GM19438 (cell line): ENCODE results near the gene PLD6.
A peak's percentile ranks its signal among the peaks of the same experiment; 100 is the strongest.
"Not testable (repeated sequence)": the region's sequence is repeated elsewhere in the genome, so short reads cannot be mapped to it uniquely, and the experiment has no call there.

Experiments
- ATAC-seq: cut with Tn5 transposase; IDR thresholded peaks from one replicate; pipeline ENCODE4 v1.9.1; 2021; ENCODE audit warnings: low read depth; ENCODE audit not compliant: unreplicated experiment

Gene PLD6, protein sequence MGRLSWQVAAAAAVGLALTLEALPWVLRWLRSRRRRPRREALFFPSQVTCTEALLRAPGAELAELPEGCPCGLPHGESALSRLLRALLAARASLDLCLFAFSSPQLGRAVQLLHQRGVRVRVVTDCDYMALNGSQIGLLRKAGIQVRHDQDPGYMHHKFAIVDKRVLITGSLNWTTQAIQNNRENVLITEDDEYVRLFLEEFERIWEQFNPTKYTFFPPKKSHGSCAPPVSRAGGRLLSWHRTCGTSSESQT

DNA sequence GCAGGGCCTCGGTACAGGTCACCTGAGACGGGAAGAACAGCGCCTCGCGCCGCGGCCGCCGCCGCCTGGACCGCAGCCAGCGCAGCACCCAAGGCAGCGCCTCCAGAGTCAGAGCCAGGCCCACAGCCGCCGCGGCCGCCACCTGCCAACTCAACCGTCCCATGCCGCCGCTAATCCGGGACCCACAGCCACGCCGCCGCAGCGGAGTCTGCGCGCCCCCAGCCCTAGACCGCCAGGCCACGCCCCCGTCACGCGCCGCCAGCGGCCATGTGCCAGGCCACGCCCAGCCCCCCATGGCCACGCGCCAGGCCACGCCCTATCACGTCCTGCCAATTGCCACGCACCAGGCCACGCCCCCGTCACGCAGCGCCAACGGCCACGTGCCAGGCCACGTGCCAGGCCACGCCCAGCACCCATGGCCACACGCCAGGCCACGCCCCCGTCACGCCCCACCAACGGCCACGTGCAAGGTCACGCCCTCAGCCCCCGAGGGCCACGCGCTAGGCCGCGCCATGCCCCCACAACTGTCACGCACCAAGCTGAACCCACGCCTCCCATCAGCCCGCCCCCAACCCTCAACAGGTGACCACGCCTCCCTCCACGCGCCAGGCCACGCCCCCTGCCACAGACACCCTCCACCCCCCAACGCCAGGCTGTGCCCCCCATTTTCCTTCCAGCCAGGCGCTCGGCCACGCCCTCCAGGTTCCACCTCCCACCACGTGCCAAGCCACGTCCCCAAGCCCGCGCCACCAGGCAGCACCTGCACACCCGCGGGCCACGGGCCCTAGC, at the start of gene PLD6:
PLD6 (minus strand) TSS at position 210 of the 789 bp plus-strand sequence; CDS start at position 163, 47 bp downstream.
- peak; percentile 58 for ATAC-seq

DNA sequence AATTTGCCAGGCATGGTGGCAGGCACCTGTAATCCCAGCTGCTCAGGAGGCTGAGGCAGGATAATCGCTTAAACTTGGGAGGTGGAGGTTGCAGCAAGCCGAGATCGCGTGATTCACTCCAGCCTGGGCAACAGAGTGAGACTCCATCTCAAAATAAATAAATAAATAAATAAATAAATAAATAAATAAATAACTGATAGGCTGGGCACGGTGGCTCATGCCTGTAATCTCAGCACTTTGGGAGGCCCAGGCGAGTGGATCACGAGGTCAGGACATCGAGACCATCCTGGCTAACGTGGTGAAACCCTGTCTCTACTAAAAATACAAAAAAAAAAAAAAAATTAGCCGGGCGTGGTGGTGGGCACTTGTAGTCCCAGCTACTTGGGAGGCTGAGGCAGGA, 49.6 kb upstream of the PLD6 start:
- ATAC-seq, result not testable (repeated sequence)

- no peak for ATAC-seq
These were observed 47.9 kb upstream of the PLD6 start for GRCh38 chr17:17254036-17254435.

- no peak for ATAC-seq
These were observed 47.3 kb upstream of the PLD6 start for GRCh38 chr17:17253406-17253805.

DNA sequence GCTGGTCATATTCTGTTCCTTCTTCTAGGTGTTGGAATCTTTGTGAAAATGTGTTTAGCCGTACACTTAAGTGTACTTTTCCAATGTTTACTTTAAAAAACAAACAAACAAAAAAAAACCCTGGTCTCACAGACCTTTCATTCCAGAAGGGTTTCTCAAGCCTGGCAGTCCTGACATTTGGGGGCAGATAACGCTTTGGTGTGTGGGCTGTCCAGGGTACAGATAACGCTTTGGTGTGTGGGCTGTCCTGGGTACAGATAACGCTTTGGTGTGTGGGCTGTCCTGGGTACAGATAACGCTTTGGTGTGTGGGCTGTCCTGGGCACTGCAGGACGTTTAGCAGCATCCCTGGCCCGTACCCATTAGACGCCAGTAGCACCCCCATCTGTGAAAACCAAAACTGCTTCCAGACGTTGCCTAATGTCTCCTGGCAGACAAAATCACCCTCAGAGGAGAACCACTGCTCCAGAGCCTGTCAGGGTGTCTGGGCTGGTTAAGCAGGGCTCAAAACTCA, 46.1 kb upstream of the PLD6 start:
- ATAC-seq, result no peak

DNA sequence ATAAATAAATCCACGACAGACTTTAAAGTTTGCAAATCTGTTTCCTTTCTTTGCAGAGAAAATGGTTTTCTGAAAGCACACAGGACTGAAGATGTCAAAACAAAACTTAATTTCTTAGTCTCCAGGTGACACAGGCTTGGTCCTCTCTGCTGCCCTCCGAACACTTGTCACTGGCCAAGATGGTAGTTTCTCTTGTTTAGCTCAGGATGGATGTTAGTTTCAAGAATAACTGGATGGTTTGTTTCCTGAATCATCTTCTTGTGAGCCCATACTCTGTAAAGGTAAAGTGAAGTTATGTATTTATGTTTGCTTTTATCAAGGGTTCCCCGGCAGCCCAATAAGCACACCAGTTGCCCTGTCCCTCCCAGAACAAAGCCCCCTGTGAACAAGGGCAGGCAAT, 40.7 kb upstream of the PLD6 start:
- no peak for ATAC-seq

DNA sequence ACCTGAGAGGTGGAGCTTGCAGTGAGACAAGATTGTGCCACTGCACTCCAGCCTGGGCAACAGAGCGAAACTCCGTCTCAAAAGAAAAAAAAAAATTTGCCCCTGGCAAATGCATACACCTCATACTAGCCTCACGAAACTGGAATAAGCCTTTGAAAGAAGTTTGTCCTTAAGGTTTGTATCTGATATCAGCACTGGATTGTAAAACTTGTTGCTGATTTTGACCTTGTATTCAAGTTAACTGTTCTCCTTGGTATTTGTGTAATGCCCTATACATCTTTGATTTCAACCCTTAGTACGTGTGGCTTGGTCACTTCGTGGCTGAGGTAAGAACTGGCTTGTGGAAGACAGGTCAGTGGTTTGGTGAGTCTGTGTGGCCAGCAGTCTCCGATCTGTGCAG, 37.0 kb upstream of the PLD6 start:
- ATAC-seq, result no peak

- ATAC-seq, result no peak
These were observed 36.1 kb upstream of the PLD6 start for GRCh38 chr17:17242246-17242645.

- no peak for ATAC-seq
These were observed 35.5 kb upstream of the PLD6 start for GRCh38 chr17:17241656-17242055.

DNA sequence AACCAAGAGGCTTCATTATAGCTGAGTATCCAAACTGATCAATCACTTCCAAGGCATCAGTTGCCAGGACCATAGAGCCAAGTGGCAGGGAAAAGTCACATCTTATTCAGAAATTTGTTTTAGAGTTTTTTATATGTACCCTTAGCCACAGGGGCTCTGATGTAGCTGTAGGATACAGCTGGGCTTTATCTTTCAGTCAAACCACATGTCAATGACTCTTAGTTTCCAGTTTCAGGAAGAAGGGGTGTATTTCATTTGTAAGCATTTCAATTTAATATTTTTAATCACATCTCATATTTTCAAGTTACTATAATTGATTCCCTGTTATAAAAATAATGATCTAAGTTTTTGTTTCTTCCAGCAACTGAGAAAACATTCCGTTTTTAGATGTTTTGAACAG, 33.7 kb upstream of the PLD6 start:
- no peak for ATAC-seq

DNA sequence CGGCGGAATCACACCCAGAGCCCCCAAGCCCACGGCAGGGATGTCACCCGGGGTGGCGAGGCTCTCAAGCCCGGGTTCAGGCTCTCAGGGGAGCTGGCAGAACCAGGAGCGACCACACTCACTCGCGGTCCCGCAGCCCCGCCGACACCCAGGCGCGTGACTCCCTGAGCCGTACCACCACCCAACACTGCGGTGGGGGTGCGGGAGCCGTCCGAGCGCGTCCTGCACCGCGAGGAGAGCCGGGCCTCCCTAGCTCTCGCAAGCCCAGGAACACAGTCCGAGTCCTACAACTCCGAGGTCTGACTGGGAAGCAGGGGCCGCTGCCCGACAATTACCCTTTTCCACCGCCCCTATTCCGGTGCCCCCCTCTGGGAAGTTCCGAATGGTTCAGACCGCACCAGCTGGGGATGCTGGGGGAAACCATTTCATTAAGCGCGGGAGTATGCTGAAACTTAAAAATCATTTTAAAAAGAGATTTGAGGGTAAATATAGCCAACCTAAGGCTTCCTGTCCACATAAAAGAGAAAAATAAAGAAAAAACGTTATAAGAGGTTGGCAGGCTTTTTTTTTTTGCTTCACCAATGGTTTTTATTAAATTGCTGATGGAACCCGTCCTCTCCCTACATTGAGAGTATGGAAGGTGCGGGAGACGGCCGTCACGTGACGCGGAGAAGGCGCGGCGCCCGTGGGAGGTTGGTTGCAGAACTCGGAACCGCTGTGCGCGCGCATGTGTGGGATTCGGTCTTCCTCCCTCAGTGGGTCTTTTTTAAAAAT, 31.1 kb upstream of the PLD6 start, which contains the start of gene FLCN:
FLCN (minus strand) TSS at position 143 of the 774 bp plus-strand sequence. CDS start 9,031 bp downstream, outside the sequence.
- ATAC-seq, result peak; percentile 89

- ATAC-seq, result no peak
These were observed 30.3 kb upstream of the PLD6 start for GRCh38 chr17:17236295-17237025.

DNA sequence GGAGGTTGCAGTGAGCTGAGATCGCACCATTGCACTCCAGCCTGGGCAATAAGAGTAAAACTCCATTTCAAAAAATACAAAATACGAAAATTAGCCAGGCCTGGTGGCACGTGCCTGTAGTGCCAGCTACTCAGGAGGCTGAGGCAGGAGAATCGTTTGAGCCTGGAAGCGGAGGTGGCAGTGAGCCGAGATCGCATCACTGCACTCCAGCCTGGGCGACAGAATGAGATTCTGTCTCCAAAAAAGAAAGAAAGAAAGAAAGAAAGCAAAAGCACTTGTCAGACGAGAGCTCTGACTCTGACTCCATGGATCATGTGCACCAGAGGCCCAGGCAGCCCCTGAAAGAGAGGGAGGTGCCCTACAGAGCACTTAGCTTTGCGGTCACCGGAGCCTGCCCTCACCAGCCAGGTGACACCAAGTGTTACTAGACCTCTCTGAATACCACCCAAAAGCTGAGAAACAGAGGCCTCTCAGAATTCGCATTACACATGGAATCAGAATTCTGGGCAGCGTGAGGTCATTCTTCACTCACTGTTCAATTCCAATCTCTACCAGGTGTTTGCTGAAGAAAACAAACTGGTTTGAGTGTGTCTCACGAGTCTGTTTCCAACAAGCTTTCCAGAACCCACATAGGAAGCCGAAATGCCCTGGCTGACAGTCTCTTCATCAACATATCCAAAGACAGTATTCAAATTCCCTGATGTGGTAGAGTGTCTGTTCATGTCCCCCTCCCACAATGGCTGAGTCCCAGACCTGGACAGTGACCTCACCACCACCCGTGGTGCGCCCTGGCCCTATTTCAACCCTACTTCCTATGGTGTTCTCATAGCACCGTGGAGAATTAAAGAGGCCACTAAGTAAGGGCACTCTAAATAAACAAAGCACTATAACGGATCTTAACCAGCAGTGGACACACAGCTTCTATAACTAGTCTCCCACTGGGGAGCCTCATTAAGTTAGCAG, 29.4 kb upstream of the PLD6 start:
- no peak for ATAC-seq

DNA sequence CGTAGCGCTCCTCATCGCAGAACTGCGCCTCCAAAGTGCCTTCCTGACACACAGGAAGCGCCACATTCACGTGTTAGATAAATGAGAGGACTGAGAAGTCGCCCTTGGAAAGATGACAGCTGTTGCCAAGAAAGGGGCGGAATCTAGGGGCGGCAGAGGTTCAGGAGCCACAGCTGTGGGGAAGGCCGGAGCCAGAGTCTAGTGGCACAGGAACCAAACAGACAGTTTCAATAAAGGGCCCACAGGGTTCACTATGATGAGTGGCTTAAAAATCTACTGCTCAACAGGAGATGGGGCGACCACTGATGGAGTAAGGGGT, 26.1 kb upstream of the PLD6 start:
- no peak for ATAC-seq

DNA sequence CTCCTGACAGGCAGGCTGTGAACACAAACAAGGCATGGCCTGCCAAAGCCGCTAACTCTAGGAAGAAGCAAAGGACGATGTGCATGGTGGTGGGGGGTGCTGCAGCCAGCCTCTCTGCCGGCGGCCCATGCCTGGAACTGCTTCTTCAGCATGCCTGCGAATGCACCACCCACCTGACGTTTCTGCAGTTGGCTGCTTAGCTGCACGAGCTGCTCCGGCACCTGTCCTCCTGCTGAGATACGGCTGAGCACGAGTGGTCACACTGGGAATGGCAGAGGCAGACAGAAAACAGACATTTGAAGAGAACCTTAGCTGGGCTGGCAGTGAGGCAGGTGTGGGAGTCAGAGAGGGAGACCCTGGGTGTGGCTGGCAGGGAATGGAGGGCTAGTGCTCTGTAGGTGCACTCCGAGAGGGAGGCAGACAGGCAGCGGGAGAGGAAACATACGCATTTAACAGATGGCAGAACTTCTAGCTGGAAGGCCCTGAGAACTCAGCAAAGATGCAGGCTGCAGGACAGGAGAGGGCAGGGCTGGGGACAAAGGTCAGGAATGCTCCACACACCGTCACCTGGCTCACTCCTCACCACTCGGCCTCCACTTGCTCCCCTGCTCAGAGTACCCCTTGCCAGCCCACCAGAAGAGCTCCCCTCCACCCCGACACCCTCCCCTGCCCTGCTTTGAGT, 25.6 kb upstream of the PLD6 start:
- ATAC-seq, result no peak

DNA sequence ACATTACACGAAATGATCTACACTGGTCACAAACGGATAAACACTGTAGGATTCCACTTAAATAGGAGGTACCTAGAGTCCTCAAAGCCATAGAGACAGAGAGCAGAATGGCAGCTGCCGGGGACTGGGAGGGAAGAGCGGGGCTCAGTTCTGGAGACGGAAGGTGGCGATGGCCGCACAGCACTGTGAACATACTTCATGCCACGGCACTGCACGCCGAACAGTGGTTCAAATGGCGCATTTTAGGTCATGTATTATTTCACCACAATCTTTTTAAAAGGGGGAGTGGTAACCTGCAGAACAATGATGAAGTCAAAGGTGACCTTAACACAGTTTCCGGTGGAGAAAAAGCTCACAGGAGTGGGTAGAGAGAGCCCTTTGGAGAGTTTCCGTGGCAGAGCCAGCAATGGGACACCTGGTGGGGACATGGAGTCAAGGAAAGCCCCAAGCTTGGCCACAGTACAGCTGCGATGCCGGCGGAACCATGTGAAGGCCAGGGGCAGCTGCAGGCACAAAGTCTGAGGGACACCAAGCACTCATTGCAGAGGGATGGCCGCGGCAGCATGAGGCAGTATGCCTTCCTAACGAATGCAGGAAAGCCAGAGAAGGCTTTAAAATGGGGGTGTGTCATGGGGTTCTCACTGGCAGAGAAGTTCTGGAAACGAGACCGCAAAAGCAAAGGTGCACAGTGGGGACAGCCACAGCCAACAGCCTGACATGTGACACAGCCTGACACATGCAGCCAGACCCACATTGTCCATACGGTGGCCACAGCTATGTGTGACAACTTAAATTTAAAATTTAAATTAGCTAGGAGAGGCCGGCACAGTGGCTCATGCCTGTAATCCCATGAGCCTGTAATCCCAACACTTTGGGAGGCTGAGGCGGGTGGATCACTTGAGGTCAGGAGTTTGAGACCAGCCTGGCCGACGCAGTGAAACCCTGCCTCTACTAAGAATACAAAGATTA, 23.6 kb upstream of the PLD6 start:
- no peak for ATAC-seq

GRCh38 chr17:17228521-17229279, 22.6 kb upstream of the PLD6 start:
- ATAC-seq, result no peak
